ENCODE results near the gene TOR1AIP2.
"Not testable (repeated sequence)": the region's sequence is repeated elsewhere in the genome, so short reads cannot be mapped to it uniquely, and the experiment has no call there.

The TOR1AIP2 gene

DNA sequence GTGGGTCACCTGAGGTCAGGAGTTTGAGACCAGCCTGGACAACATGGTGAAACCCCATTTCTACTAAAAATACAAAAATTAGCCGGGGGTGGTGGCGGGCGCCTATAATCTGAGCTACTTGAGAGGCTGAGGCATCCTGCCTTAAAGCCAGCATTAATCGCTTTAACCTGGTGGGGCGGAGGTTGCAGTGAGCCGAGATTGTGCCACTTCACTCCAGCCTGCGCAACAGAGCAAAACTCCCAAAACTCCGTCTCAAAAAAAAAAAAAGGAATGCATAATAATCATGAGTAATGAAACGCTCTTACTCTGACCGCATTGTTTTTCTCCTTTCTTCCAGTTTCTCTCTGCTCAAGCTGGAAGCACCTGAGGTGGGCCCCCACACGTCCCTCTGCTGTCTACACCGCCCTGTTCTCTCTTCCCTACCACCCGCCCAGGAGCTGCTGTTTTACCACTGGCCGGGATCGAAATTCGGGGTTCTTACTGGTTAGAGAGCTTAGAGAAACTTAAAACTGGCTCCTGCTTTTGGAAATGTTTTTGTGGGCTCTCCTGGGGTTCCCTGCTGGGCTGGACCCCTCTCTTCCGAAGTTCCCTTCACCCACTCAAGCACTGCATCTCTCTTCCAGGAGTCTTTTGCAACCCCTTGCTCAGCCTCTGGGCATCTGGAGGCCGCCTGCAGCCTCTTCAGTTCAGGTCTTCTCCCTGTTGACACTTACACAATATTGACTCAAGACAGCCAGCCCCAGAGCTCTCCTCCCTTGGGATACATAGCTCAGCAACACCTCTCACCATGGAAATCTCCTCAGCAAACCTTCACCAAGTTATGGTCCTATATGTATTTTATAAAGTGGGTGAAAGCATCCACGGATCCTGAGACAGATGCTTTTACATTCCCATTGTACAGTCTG, 72.1 kb downstream of the TOR1AIP2 start:
- DNase-seq: no peak

DNA sequence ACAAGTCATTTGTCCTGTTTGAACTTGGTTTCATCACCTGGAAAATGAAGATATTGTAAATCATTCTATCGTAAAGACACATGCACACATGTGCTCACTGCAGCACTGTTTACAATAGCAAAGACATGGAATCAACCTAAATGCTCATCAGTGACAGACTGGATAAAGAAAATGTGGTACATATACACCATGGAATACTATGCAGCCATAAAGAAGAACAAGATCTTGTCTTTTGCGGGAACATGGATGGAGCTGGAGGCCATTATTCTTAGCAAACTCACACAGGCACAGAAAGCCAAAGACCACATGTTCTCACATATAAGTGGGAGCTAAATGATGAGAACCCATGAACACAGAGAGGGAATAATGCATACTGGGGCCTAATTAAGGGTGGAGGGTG, 73.2 kb downstream of the TOR1AIP2 start:
- DNase-seq: not testable (repeated sequence)

DNA sequence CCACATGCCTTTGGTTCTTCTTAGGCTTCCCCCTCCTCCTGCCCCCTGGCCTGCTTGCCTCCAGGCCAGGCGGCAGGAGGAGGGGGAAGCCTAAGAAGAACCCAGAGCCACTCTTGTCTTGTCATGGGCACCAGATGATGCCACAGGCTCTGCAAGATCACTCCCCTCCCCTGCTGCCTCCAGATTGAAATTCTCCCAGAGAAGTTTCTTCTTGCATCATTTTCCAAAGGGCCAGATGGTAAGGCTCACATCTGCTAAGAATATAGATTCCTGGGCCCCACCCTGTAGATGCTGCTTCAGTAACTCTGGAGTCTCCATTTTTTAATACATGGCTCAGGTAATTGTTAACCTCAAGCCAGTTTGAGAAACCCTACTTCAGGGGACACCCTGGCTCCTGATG, 73.7 kb downstream of the TOR1AIP2 start:
- no peak for DNase-seq

DNA sequence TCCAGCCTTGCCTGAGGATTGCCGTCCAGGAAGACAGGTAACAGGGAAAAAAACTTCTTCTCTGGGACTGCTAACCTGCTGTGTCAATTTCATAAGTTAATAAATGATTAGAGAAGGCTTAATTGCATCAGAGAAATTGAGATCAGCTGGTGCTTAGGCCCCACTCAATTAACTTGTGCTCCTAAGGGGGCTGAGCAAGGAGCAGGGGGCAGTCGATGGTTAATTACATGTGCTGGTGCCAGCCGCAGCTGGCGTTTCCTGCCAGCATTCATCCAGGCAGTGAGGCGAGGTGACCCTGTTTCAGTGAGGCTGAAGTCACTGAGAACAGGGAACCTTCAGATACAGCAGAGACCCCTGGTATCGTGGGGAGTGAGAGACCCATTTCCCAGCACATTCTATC, 74.5 kb downstream of the TOR1AIP2 start:
- DNase-seq: no peak

GRCh38 chr1:179800481-179800880, 77.1 kb downstream of the TOR1AIP2 start:
- DNase-seq: no peak

GRCh38 chr1:179798864-179799516, 78.6 kb downstream of the TOR1AIP2 start:
- DNase-seq: no peak

GRCh38 chr1:179798213-179798863, 79.3 kb downstream of the TOR1AIP2 start:
- DNase-seq: no peak

DNA sequence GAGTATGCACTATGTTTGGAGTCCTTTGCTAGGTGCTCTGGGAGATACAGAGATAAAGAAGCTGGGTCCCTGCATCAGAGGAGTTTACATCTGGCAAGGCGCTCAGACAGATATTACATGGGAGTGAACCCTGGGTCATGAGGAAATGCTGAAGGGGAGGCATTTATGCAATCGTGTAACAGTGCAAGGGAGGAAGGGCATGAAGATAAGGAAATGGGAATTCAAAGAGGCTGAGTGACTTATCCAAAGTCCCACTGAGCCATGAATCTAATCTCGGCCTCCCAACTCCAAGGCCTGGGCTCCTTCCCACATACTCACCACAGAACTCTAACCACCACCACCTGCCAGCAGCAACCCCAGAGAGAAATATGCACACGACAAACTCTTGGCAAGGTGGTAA, 82.9 kb downstream of the TOR1AIP2 start:
- no peak for DNase-seq

GRCh38 chr1:179794146-179794545, 83.5 kb downstream of the TOR1AIP2 start:
- no peak for DNase-seq

DNA sequence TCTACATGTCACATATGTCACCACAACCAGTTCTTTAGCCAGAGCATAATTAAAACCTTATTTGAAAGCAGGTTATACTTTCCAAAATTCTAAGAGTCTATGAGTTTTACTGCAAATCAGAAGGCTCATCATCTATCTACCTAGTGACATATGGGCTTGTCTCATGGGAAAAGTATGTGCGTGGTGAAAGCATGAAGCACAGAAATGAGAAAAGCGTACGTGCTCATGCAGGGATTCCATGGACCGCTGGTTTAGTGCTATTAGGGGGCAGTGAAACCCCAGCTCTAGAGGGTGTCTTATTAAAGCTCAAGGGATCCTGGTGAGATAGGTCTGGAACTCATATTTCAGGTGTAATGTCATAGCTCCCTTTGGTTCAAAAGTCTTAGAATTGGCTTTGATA, 84.3 kb downstream of the TOR1AIP2 start:
- no peak for DNase-seq

Measured in activated CD4-positive, alpha-beta T cell treated with anti-CD3 and anti-CD28 coated beads, Interleukin-2, amount 50 U/mL, for 4 hours (primary cell).